Measurements from ENCODE around the gene MAP1LC3B2.

Gene MAP1LC3B2

DNA sequence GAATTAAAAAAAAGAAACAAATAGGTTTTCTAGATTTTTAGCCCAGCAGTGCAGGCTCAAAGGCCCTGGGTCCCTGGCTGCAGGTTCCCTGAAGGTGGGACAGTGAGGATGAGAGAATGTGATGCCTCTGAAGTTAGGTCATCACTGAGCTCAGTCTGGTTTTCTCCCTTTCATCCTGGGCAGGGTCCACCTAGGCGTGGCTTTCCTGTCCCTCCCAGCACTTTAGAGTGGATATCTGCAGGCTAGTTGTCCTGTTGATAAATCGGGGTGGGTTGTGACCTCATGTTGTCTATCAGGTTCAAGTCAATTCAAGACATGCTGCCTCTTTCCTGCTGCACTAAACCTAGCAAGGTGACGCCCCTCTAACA, 60.9 kb downstream of the MAP1LC3B2 start:
- CTCF ChIA-PET, result interaction anchor here (0.6 to 1.4 kb wide), 3 partner anchors 11 to 262 kb away, joined by 3 to 7 read pairs (median 3); no protein-coding TSS in a partner anchor
- POLR2A ChIA-PET, result no interaction called here
- TF ChIP-seq FOXA1 (IDR thresholded peaks at IDR 0.05) (no peak), ZNF384 (IDR thresholded peaks at IDR 0.05) (no peak), HDGF (IDR thresholded peaks at IDR 0.05; ENCODE audit: borderline replicate concordance) (no peak)
- TF ChIP-seq, protein P1, sequence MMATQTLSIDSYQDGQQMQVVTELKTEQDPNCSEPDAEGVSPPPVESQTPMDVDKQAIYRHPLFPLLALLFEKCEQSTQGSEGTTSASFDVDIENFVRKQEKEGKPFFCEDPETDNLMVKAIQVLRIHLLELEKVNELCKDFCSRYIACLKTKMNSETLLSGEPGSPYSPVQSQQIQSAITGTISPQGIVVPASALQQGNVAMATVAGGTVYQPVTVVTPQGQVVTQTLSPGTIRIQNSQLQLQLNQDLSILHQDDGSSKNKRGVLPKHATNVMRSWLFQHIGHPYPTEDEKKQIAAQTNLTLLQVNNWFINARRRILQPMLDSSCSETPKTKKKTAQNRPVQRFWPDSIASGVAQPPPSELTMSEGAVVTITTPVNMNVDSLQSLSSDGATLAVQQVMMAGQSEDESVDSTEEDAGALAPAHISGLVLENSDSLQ (IDR thresholded peaks at IDR 0.05), result no peak
- DNase-seq (ENCODE audit: extremely low spot score), result no peak

- DNase-seq (ENCODE audit: extremely low spot score), result no peak
- TF ChIP-seq CTBP1 (IDR thresholded peaks at IDR 0.05; ENCODE audit: borderline replicate concordance) (no peak), BHLHE40 (IDR thresholded peaks at IDR 0.05; ENCODE audit: borderline replicate concordance) (no peak), FOXK2 (IDR thresholded peaks at IDR 0.05) (no peak), SP1 (IDR thresholded peaks at IDR 0.05) (no peak), HDGF (IDR thresholded peaks at IDR 0.05; ENCODE audit: borderline replicate concordance) (no peak), FOXA1 (IDR thresholded peaks at IDR 0.05) (no peak), ELF4 (IDR thresholded peaks at IDR 0.05) (no peak)
- ChIA-PET CTCF (interaction anchor here (1.0 to 1.4 kb wide), 2 partner anchors 11 to 262 kb away, joined by 3 to 7 read pairs; no protein-coding TSS in a partner anchor), POLR2A (no interaction called here)
Measured at GRCh38 chr12:116620492-116621191, 61.5 kb downstream of the MAP1LC3B2 start.

DNA sequence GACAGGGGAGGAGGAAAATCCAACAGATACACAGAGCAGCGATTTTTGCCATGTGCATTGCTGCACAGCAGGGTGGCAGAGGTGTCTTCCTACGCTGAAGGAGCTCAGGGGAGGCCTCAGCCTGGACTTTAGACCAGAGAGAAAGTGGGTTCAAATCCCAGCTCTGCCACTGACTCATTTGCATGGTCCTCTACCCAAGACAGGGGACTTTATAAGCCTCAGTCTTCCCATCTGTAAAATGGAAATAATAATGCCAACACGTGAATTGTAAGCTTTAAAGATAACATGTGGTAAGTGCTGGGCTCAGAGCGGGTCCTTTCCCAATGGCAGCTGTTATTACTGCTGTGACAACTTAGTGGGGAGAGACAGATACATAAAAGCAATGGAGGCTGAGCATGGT, 62.0 kb downstream of the MAP1LC3B2 start:
- ChIA-PET CTCF (no interaction called here), POLR2A (no interaction called here)
- TF ChIP-seq BHLHE40 (IDR thresholded peaks at IDR 0.05; ENCODE audit: borderline replicate concordance) (no peak), SP1 (IDR thresholded peaks at IDR 0.05) (no peak), ZNF384 (IDR thresholded peaks at IDR 0.05) (no peak), HDGF (IDR thresholded peaks at IDR 0.05; ENCODE audit: borderline replicate concordance) (no peak)

GRCh38 chr12:116624516-116624915, 65.3 kb downstream of the MAP1LC3B2 start:
- POLR2A ChIA-PET, result no interaction called here
- TF ChIP-seq LEF1 (IDR thresholded peaks at IDR 0.05; ENCODE audit: borderline replicate concordance) (no peak), SUZ12 (IDR thresholded peaks at IDR 0.05) (no peak), FOXK2 (IDR thresholded peaks at IDR 0.05) (no peak), HDGF (IDR thresholded peaks at IDR 0.05; ENCODE audit: borderline replicate concordance) (no peak), BHLHE40 (IDR thresholded peaks at IDR 0.05; ENCODE audit: borderline replicate concordance) (no peak), SP1 (IDR thresholded peaks at IDR 0.05) (no peak), FOXM1 (IDR thresholded peaks at IDR 0.05; ENCODE audit: borderline replicate concordance) (no peak), ELF4 (IDR thresholded peaks at IDR 0.05) (no peak), NFRKB (IDR thresholded peaks at IDR 0.05) (no peak), CTBP1 (IDR thresholded peaks at IDR 0.05; ENCODE audit: borderline replicate concordance) (no peak), FOXA1 (IDR thresholded peaks at IDR 0.05) (no peak), L3MBTL2 (conservative IDR thresholded peaks at IDR 0.05) (no peak), ZNF384 (IDR thresholded peaks at IDR 0.05) (no peak), TARDBP (IDR thresholded peaks at IDR 0.05) (no peak), ARNT (IDR thresholded peaks at IDR 0.05) (no peak)
- TF ChIP-seq, protein P1 (IDR thresholded peaks at IDR 0.05), result no peak
- CTCF ChIA-PET, result no interaction called here
- DNase-seq (ENCODE audit: extremely low spot score), result no peak

More for the DNA sequence above, 62.0 kb downstream of the MAP1LC3B2 start:
- no peak for DNase-seq (ENCODE audit: extremely low spot score)

DNA sequence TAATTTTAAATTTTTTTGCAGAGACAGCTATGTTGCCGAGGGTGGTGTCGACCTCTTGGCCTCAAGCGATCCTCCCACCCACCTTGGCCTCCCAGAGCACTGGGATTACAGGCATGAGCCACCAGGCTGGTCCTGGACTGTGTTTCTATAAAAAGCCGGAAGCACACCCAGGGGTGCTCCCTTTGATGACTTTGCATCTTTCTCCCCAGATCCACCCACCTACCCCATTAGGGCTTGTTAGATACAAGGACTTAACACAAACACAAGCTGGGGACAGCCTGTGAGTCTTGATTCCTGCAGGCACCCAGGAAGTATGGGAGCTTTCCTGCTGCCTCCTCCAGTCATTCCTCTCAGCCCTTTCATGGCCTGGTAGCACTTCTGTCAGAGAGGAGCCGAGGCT, 67.0 kb downstream of the MAP1LC3B2 start:
- POLR2A ChIA-PET, result no interaction called here
- TF ChIP-seq ARNT (IDR thresholded peaks at IDR 0.05) (no peak), LEF1 (IDR thresholded peaks at IDR 0.05; ENCODE audit: borderline replicate concordance) (no peak), NFRKB (IDR thresholded peaks at IDR 0.05) (no peak), HDGF (IDR thresholded peaks at IDR 0.05; ENCODE audit: borderline replicate concordance) (no peak), CTBP1 (IDR thresholded peaks at IDR 0.05; ENCODE audit: borderline replicate concordance) (no peak), SP1 (IDR thresholded peaks at IDR 0.05) (no peak), FOXM1 (IDR thresholded peaks at IDR 0.05; ENCODE audit: borderline replicate concordance) (no peak), BHLHE40 (IDR thresholded peaks at IDR 0.05; ENCODE audit: borderline replicate concordance) (no peak), ZNF384 (IDR thresholded peaks at IDR 0.05) (no peak), FOXK2 (IDR thresholded peaks at IDR 0.05) (no peak), FOXA1 (IDR thresholded peaks at IDR 0.05) (no peak), TARDBP (IDR thresholded peaks at IDR 0.05) (no peak), ELF4 (IDR thresholded peaks at IDR 0.05) (no peak), SUZ12 (IDR thresholded peaks at IDR 0.05) (no peak), L3MBTL2 (conservative IDR thresholded peaks at IDR 0.05) (no peak)
- TF ChIP-seq, protein P1 (IDR thresholded peaks at IDR 0.05), result no peak
- CTCF ChIA-PET, result no interaction called here
- no peak for DNase-seq (ENCODE audit: extremely low spot score)
